GM18505 (cell line): ENCODE measurements around the gene MYO7A.

Experiments
- ATAC-seq: cut with Tn5 transposase; IDR thresholded peaks from one replicate; pipeline ENCODE4 v1.9.1; 2021; ENCODE audit not compliant: unreplicated experiment
- POLR2A ChIP-seq: IDR thresholded peaks from 4 replicates; pipeline ENCODE4 v1.6.1; 2011; ENCODE audit warnings: borderline replicate concordance; ENCODE audit not compliant: insufficient read depth, insufficient read length; ENCODE audit errors: extremely low read depth

Gene MYO7A

DNA sequence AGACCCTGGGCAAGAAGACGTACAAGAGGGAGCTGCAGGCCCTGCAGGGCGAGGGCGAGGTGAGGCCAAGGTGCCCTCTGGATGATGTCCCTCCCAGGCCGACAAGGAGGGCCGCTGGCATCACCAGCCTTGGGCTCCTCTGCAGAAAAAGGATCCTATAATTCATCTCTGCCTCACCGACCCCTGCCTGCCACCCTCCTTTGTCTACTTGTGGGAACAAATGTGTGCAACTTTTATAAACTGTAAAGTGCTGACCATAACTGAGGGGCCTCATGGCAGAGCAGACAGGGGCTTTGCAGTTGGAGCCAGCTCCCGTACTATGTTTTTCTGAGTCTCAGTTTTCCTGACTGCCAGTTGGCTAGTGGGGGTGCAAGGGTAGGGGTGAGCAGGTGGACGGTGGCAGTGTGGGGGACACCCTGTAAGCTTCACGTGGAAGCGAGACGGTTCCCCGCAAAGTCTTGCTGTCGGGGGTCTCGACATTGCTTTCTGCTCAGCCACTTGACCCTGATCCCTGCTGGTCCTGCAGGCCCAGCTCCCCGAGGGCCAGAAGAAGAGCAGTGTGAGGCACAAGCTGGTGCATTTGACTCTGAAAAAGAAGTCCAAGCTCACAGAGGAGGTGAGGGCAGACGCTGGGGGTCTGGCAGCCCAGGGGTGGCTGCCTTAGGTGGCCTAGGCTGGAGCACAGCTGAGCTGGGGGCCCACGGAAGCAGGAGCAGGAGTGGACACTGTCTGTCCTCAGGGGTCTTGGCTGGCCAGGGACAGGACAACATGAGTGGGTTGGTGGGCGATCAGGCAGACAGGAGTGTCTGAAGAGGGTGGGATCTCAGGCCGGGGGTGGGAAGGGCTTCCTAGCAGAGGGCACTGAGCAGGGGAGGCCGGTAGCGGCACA is 54.7 kb downstream of the MYO7A start:
- ATAC-seq, result no peak
- TF ChIP-seq POLR2A, result no peak

DNA sequence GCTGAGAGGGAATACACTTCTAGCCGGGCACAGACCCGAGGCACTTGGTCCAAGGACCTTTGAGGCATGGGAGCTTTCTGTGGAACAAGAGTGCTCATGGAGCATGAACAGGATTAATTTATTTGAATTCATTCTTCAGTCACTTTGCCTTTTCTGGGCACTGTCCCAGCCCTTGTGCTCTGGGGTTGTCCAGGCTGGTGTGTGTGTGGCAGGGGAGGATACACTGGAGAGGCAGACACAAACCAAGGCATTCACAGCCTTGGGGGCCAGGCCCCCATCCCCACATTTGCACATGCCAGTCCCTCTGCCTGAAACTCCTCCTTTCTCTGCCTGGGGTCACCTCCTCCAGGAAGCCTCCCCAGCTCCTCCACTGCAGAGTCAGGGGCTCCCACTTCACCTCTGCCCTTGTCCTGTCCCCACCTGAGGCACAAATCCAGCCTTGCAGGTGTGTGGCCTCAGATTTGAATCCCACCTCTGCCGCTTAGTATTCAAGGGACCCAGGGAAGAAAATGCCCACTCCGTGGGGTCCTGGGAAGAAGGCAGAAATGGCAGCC is 55.5 kb downstream of the MYO7A start:
- no peak for ATAC-seq
- TF ChIP-seq POLR2A, result no peak

DNA sequence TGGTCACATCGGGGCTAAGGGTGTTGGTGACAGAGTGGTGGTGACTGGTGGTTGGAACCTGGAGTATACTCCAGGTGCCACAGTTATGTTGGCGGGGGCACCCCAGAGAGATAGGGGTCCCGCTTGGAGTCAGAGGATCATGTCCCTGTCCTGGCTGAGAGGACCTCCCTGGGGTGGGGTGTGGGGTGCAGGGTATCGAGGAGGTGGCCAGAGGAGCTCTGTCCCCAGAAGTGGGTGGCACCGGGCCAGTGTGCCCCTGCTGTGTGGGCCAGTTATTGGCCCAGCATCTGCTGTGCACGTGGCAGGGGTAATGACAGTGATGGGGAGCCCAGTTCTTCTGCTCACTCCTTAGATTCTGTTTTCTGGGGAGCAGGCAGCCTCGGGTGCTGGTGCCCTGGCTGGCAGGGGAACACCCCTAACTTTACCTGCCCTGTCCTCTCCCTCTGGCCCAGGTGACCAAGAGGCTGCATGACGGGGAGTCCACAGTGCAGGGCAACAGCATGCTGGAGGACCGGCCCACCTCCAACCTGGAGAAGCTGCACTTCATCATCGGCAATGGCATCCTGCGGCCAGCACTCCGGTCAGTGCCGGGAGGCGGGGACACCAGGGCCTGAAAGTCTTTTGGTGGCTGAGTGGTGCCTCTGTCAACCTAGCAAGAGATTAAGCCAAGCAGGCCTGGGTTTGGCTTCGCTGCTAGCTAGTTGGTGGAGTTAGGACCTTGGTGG is 56.3 kb downstream of the MYO7A start:
- no peak for TF ChIP-seq POLR2A
- no peak for ATAC-seq

DNA sequence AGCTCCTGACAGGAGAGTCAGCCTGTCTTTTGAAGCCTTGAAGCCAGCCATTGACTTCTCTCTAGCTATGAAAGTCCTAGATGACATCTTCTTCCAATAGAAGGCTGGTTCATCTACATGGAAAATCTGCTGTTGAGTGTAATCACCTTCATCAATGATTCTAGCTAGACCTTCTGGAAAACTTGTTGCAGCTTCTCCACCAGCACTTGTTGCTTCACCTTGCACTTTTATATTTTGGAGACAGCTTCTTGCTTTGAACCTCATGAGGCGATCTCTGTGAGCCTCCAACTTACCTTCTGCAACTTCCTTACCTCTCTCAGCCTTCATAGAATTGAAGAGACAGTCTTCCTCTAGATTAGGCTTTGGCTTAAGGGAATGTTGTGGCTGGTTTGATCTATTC is 58.3 kb downstream of the MYO7A start:
- TF ChIP-seq POLR2A, result no peak
- ATAC-seq, result no peak

DNA sequence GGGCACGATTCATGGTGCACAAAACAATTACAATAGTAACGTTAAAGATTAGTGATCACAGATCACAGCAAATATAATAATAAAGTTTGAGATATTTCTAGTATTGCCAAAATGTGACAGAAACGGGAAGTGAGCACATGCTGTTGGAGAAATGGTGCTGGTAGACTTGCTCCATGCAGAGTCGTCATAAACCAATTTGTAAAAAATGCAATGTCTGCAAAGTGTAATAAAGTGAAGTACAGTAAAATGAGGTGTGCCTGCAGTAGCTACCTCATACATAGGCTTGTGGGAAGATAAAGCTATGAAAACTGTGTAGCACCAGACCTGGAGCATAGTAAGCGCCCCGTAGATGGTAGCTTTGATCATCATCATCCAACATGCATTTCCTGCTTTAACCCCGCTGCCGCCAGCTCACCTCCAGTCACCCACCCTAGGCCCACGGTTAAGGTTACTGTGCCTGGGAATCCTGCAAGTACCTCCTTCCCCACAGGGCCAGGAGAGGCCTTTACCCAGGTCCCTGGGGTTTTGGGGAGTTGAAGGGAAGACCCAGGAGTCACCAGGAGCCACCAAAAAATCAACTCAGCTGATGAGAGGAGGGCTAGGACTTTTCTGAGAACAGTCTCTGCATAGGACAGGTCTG is 59.2 kb downstream of the MYO7A start:
- ATAC-seq, result no peak
- TF ChIP-seq POLR2A, result no peak

DNA sequence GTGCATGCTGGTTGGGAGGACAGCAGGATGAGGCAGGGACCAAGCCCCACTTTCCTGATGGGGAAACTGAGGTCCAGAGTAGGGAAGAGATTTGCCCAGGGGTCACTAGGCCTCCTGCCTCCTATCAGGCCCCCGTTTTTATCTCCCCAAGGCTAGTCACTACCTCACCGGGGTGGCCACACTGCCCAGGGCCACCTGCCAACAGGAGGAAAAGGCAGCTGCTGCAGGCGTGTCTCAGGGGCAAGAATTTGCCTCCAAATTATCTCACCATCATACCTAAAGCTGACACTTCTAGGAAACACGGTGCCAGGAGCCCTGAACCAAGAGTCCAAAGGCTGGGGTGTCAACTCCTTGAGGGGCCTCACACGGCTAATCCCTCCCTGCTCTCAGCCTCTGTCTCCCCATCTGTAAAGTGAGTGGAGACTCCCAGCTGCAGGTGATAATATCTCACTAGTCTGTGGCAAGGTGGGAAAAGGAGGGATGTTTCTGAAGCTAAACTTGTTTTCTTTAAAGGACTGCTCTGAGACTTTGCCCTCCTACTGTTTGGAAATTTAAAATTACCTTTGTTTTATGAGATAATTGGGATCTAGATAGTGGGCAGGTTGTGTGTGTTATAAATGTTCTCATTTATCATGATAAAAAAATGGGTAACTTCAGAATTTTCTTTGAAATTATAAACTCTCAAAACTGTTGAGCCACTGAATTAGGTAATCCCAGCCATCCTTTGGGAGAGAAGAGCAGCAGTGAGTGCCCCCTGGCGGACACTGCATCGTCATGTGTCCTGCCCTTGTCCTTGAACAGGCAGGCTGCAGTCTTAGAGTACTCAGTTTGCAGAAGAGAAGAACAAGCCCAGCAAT is 60.0 kb downstream of the MYO7A start:
- no peak for TF ChIP-seq POLR2A
- no peak for ATAC-seq

DNA sequence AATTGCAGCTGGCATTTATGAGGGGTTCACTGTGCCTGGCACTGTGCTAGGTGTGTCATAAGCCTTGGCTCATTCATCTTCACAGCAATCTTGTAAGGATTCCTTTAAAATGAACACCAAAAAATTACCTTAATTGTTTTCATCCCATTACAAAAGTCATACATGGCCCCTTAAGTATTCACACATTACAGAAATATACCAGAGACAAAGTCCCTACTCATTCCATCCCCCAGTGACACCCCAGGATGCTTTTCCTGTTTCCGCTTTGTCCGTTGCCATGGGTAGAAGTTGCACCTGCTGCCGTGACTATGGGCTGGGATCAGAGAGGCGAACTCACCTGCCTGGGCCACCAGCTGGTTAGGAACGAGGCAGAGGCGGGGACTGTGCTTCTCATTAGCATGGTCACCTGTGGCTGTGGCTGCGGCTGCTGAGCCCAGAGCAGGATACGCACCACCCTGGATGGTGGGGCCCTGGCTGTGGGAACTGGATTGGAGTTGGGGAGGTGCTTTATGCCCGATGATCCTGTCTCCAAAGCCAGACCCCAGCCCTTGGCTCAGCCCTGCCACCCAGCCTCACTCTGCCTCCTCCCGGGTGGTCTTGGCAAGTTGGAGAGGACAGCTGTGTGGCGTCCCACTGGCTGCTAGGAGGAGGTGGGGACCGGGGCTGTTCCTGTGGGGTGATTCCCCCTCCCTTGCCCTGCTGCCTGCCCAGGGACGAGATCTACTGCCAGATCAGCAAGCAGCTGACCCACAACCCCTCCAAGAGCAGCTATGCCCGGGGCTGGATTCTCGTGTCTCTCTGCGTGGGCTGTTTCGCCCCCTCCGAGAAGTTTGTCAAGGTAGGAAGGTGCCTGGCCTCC is 60.8 kb downstream of the MYO7A start:
- no peak for ATAC-seq
- no peak for TF ChIP-seq POLR2A

DNA sequence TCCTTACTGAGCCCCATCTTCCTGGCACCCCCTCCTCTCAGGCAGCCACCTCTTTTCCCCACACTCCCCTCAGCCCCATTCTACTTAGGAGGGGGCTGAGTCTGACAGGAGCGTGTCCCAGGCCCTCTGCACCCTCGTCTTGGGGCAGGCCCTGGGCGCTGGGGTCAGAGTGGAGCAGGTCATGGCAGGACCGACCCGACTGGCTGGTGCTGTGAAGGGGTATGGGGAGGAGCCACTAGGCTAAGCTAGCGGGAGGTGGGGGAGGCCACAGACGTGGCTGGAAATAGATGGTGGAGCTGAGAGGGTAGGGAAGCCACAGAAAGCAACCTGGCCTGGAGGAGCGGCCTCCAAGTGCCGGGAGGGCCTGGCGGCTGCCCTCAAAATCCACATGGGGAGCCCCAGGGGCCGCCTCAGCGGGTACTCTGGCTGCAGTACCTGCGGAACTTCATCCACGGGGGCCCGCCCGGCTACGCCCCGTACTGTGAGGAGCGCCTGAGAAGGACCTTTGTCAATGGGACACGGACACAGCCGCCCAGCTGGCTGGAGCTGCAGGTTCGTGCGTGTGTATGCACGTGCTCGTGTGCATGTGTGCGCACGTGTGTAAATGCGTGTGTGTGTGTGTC is 61.7 kb downstream of the MYO7A start:
- no peak for TF ChIP-seq POLR2A
- no peak for ATAC-seq

DNA sequence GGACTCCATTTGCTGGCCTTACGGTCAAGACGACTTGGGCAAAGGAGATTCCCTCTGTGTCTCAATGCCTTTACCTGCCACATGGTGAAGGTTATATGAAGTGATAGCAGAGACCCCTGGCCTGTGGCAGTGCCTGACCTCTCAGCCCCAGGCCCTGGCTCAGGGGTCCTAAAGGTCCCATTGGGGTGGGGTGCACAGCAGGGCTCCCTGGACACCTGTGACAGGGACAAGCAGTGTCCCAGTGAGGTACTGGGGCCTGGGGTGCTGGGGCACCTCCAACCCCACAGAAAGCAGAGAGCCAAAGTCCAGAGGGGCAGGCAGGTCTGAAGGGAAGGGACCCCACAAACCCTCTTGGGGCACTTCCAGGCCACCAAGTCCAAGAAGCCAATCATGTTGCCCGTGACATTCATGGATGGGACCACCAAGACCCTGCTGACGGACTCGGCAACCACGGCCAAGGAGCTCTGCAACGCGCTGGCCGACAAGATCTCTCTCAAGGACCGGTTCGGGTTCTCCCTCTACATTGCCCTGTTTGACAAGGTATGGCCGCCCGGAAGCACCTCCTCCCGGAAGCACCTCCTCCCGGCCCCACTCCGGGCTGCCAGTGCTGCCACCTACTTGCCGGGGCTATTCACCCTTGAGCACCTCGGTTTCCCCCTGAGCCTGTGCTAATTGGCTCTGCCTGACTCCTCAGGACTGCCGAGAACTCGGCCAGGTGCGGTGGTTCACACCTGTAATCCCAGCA is 62.5 kb downstream of the MYO7A start:
- ATAC-seq, result no peak
- no peak for TF ChIP-seq POLR2A

DNA sequence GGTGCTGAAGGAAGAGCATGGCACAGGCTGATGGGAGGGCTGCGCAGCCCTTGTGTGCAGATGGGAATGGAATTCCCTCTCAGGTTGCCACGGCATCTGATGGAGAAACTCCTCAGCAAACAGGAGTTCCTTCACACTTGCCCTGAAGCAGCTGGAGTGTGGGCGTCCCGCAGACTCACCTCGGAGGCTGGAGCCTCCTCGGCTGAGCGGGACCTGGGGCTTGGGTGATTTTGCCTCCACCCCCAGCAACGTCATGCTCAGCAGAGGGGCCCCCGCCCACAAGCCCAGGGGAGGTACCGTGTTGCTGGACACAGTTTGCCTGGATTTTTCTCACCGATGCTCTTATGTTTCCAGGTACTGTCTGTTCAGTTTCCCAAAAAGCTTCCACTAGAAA is 63.4 kb downstream of the MYO7A start:
- ATAC-seq, result no peak
- no peak for TF ChIP-seq POLR2A
